IMR-90 (cell line): ENCODE results near the gene NCLN. TPM values are rescaled to one million over a fixed set of nuclear protein-coding genes. Genes with fewer than 3 reads are reported as not detected.

Experiments
- ATAC-seq: fragments of 200-7000 bp; cut with Tn5 transposase; 2 replicates; pipeline ENCODE4 v1.9.1; 2020; ENCODE audit warnings: low read depth, mild to moderate bottlenecking, moderate library complexity
- BruUV-seq: library from RNA; stranded (reverse); fragments of 400-500 nt; replicated peaks from 2 replicates; lab custom pipeline; 2021; lab: Mats Ljungman, UMichigan
- CTCF ChIA-PET: fragments of 300-600 bp; formaldehyde crosslinking; extraction: SDS; loops from one replicate; lab custom pipeline; 2021; ENCODE audit warnings: antibody characterized with exemption; lab: Yijun Ruan, JAX
- POLR2A ChIA-PET: fragments of 300-600 bp; sonication (Branson Sonifier 250); formaldehyde crosslinking; loops from one replicate; lab custom pipeline; 2022; ENCODE audit warnings: antibody characterized with exemption; ENCODE audit not compliant: unreplicated experiment; lab: Charles Lee
- DNase-seq: peaks from one replicate; pipeline ENCODE4 v3.0.0; 2013
- H2AFZ ChIP-seq: replicated peaks from 2 replicates; pipeline ENCODE3; 2013; ENCODE audit warnings: low read length, mild to moderate bottlenecking; ENCODE audit not compliant: poor library complexity
- H2AK5ac ChIP-seq: 2 replicates; pipeline ENCODE4 v1.6.1; 2013; ENCODE audit warnings: low read depth, low read length, inconsistent platforms
- H2AK9ac ChIP-seq: replicated peaks from 2 replicates; pipeline ENCODE3; 2013; ENCODE audit warnings: mild to moderate bottlenecking, low read depth, low read length, moderate library complexity; ENCODE audit not compliant: poor library complexity
- H2BK120ac ChIP-seq: 2 replicates; pipeline ENCODE4 v1.6.1; 2013; ENCODE audit warnings: low read depth, low read length, inconsistent platforms
- H2BK15ac ChIP-seq: 3 replicates; pipeline ENCODE4 v1.6.1; 2013; ENCODE audit warnings: low read depth, low read length, inconsistent platforms
- H2BK20ac ChIP-seq: 2 replicates; pipeline ENCODE4 v1.6.1; 2013; ENCODE audit warnings: low read depth, mild to moderate bottlenecking, inconsistent platforms, low read length, moderate library complexity
- H2BK5ac ChIP-seq: 2 replicates; pipeline ENCODE4 v1.6.1; 2013; ENCODE audit warnings: mild to moderate bottlenecking, low read depth, low read length, inconsistent platforms; ENCODE audit not compliant: poor library complexity, severe bottlenecking
- H3K14ac ChIP-seq: replicated peaks from 2 replicates; pipeline ENCODE4 v1.6.1; 2013; ENCODE audit warnings: low read depth, low read length, inconsistent platforms
- H3K18ac ChIP-seq: 2 replicates; pipeline ENCODE4 v1.6.1; 2013; ENCODE audit warnings: low read depth, low read length, control low read depth
- H3K23ac ChIP-seq: 2 replicates; pipeline ENCODE4 v1.6.1; 2013; ENCODE audit warnings: low read depth, low read length, inconsistent platforms
- H3K27ac ChIP-seq: 2 replicates; pipeline ENCODE4 v1.5.1; 2013; ENCODE audit warnings: mild to moderate bottlenecking, control low read depth, low read length; ENCODE audit not compliant: insufficient read depth
- H3K27me3 ChIP-seq: 2 replicates; pipeline ENCODE4 v1.6.1; 2013; ENCODE audit warnings: low read length; ENCODE audit not compliant: control insufficient read depth, insufficient read depth
- H3K36me3 ChIP-seq: 2 replicates; pipeline ENCODE4 v1.6.1; 2013; ENCODE audit warnings: low read length, mixed read lengths; ENCODE audit not compliant: control insufficient read depth, insufficient read depth
- H3K4ac ChIP-seq: 2 replicates; pipeline ENCODE4 v1.6.1; 2013; ENCODE audit warnings: low read depth, low read length, inconsistent platforms
- H3K4me1 ChIP-seq: 2 replicates; pipeline ENCODE4 v1.6.1; 2013; ENCODE audit warnings: low read length, mixed read lengths; ENCODE audit not compliant: control insufficient read depth, insufficient read depth
- H3K4me2 ChIP-seq: 2 replicates; pipeline ENCODE4 v1.6.1; 2013; ENCODE audit warnings: low read depth, mild to moderate bottlenecking, control low read depth, low read length, moderate library complexity
- H3K4me3 ChIP-seq: 2 replicates; pipeline ENCODE4 v1.5.1; 2013; ENCODE audit warnings: low read depth, mild to moderate bottlenecking, control low read depth, low read length, moderate library complexity; ENCODE audit not compliant: insufficient read depth
- H3K56ac ChIP-seq: 2 replicates; pipeline ENCODE4 v1.6.1; 2013; ENCODE audit warnings: low read length, inconsistent platforms; ENCODE audit not compliant: insufficient read depth; ENCODE audit errors: extremely low read depth
- H3K79me1 ChIP-seq, 2 experiments: 2 replicates each; pipeline ENCODE4 v1.6.1; 2013; ENCODE audit warnings: low read length in 2 of 2, inconsistent platforms in 1 of 2, low read depth in 1 of 2
- H3K9ac ChIP-seq: 2 replicates; pipeline ENCODE4 v1.6.1; 2013; ENCODE audit warnings: low read depth, low read length, control low read depth
- H3K9me1 ChIP-seq: 2 replicates; pipeline ENCODE4 v1.6.1; 2013; ENCODE audit warnings: low read length, inconsistent platforms; ENCODE audit not compliant: insufficient read depth
- H3K9me3 ChIP-seq: 2 replicates; pipeline ENCODE4 v1.6.1; 2013; ENCODE audit warnings: low read length; ENCODE audit not compliant: control insufficient read depth, insufficient read depth
- H4K20me1 ChIP-seq: 2 replicates; pipeline ENCODE4 v1.6.1; 2013; ENCODE audit warnings: low read length, inconsistent platforms; ENCODE audit not compliant: insufficient read depth
- H4K5ac ChIP-seq: 2 replicates; pipeline ENCODE4 v1.6.1; 2013; ENCODE audit warnings: mild to moderate bottlenecking, low read depth, low read length, control low read depth
- H4K8ac ChIP-seq, 2 experiments: 2 replicates each; pipeline ENCODE4 v1.6.1; 2013; ENCODE audit warnings: low read depth in 2 of 2, low read length in 2 of 2, control low read depth in 1 of 2, inconsistent platforms in 1 of 2
- H4K91ac ChIP-seq: 2 replicates; pipeline ENCODE4 v1.6.1; 2013; ENCODE audit warnings: low read depth, low read length, inconsistent platforms; ENCODE audit not compliant: insufficient read depth
- MAZ ChIP-seq: IDR thresholded peaks from 2 replicates; pipeline ENCODE4 v1.6.1; 2012; ENCODE audit warnings: low read depth, mild to moderate bottlenecking, low read length, improper control_type of control experiment, moderate library complexity, borderline replicate concordance
- NFE2L2 ChIP-seq: fragments of 150-350 bp; IDR thresholded peaks from 2 replicates; pipeline ENCODE4 v1.6.1; 2016; ENCODE audit warnings: low read depth, mild to moderate bottlenecking, low read length
- WGBS, 2 experiments: methylation state at CpG; one replicate each; pipeline versions ENCODE4 v1.1.5 to v1.1.7; 2013; ENCODE audit warnings: missing lambda C conversion rate in 2 of 2; ENCODE audit not compliant: insufficient read length in 1 of 2; ENCODE audit errors: extremely low coverage in 2 of 2; 5-methylcytosine and 5-hydroxymethylcytosine counted together
- dilution Hi-C: fragments of 300-500 bp; cut with HindIII; formaldehyde crosslinking; loops from one replicate; pipeline ENCODE4 v1.14.3; 2018; ENCODE audit warnings: low sequenced_read_pairs; ENCODE audit not compliant: unreplicated experiment
- in situ Hi-C: fragments of 300-500 bp; cut with MboI; formaldehyde crosslinking; loops from 3 replicates; pipeline ENCODE4 v1.14.3; 2019; ENCODE audit warnings: low sequenced_read_pairs, inconsistent platforms, mixed read lengths
- intact Hi-C: fragments of 100-400 bp; cut with micrococcal nuclease; formaldehyde crosslinking; loops from 2 replicates; pipeline ENCODE4 v1.10.0; 2022
- polyA plus RNA-seq, 3 experiments: library from polyadenylated mRNA; depleted of rRNA; stranded (reverse); fragments of >200 nt; gene quantifications; 2 replicates each; pipeline ENCODE4 v1.2.3, GENCODE V29; 2012; ENCODE audit warnings: low replicate concordance in 1 of 3
- total RNA-seq: library from RNA; depleted of rRNA; stranded (reverse); fragments of >200 nt; gene quantifications from 2 replicates; pipeline ENCODE4 v1.2.3, GENCODE V29; 2012

NCLN gene
- total and polyA plus RNA-seq, 2 of the 4 experiments (the other 2 are of a cell fraction) = 32.8 to 90.8 TPM

GRCh38 chr19:3204646-3205275 lies 19.0 kb downstream of the NCLN start:
- H2BK15ac ChIP-seq = no peak overlapping the region
- H3K14ac ChIP-seq = no peak overlapping the region
- no peak overlapping the region for H3K9ac ChIP-seq
- no peak overlapping the region for H2BK20ac ChIP-seq
- no peak overlapping the region for H3K4me2 ChIP-seq
- 95% methylated on average over 28 of the region's 35 CpGs; no CpG with 5 or more reads in 1 of the 2 experiments for WGBS, 2 experiments
- H3K9me1 ChIP-seq = no peaks in the 10 kb centered on the region
- no peaks in the 10 kb centered on the region for H3K27me3 ChIP-seq
- ATAC-seq (no peak), DNase-seq (no peak)
- no peak overlapping the region for H3K23ac ChIP-seq
- H2AK5ac ChIP-seq = no peak overlapping the region
- no peaks in the 10 kb centered on the region for H3K4me1 ChIP-seq
- H3K56ac ChIP-seq = no peak overlapping the region
- no peak overlapping the region for H4K8ac ChIP-seq
- no peaks in the 10 kb centered on the region for H3K9me3 ChIP-seq
- POLR2A ChIA-PET = no interaction called here
- H4K5ac ChIP-seq = no peak overlapping the region
- CTCF ChIA-PET = no interaction called here
- in situ Hi-C loops = no loop called here
- TF ChIP-seq MAZ = no peak
- no peak for TF ChIP-seq NFE2L2
- no TSS peak for BruUV-seq
- H3K27ac ChIP-seq = no peak overlapping the region
- H2BK120ac ChIP-seq = no peak overlapping the region
- H4K91ac ChIP-seq = no peak overlapping the region
- no peak overlapping the region for H2AFZ ChIP-seq
- no peak overlapping the region for H3K4ac ChIP-seq
- dilution Hi-C loops = no loop called here
- no peak overlapping the region for H2BK5ac ChIP-seq
- H3K4me3 ChIP-seq = no peak overlapping the region
- H2AK9ac ChIP-seq = peak overlapping the region; percentile 37
- intact Hi-C loops = no loop called here
- peaks cover 36% of the 10 kb centered on the region for H3K36me3 ChIP-seq
- H4K20me1 ChIP-seq = no peaks in the 10 kb centered on the region
- H3K18ac ChIP-seq = no peak overlapping the region
- H3K79me1 ChIP-seq = no peaks in the 10 kb centered on the region; a peak in 1 of 4 replicates
